Vagina (tissue), 2 donors: ENCODE data around the gene SRRM3.

Source experiments
- POLR2AphosphoS5 ChIP-seq, 2 donors: sonication (generic); formaldehyde crosslinking; IDR thresholded peaks; one replicate each; pipeline ENCODE4 v1.9.0; 2017; ENCODE audit warnings: antibody characterized with exemption in 2 of 2, mild to moderate bottlenecking in 2 of 2, low read depth in 1 of 2; ENCODE audit not compliant: insufficient read depth in 1 of 2
- TF ChIP-seq, protein P1 (sequence below), 3 experiments: fragments of 450-650 bp in 2 of 3; fragments of 200-600 bp in 1 of 3; sonication (generic) in 1 of 3; IDR thresholded peaks; one replicate each; pipeline ENCODE4 v1.5.1; 2017 to 2019; ENCODE audit warnings: antibody characterized with exemption in 3 of 3, mild to moderate bottlenecking in 2 of 3, moderate library complexity in 2 of 3

GRCh38 chr7:76196786-76197185, 4.9 kb upstream of the SRRM3 start:
- TF ChIP-seq, protein P1, sequence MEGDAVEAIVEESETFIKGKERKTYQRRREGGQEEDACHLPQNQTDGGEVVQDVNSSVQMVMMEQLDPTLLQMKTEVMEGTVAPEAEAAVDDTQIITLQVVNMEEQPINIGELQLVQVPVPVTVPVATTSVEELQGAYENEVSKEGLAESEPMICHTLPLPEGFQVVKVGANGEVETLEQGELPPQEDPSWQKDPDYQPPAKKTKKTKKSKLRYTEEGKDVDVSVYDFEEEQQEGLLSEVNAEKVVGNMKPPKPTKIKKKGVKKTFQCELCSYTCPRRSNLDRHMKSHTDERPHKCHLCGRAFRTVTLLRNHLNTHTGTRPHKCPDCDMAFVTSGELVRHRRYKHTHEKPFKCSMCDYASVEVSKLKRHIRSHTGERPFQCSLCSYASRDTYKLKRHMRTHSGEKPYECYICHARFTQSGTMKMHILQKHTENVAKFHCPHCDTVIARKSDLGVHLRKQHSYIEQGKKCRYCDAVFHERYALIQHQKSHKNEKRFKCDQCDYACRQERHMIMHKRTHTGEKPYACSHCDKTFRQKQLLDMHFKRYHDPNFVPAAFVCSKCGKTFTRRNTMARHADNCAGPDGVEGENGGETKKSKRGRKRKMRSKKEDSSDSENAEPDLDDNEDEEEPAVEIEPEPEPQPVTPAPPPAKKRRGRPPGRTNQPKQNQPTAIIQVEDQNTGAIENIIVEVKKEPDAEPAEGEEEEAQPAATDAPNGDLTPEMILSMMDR (IDR thresholded peaks at IDR 0.05): no peak
- no peak for TF ChIP-seq POLR2AphosphoS5 (IDR thresholded peaks at IDR 0.05; ENCODE audit: insufficient read depth in 1 of 2, low read depth in 1 of 2)
